Measurements from ENCODE around the gene TALDO1.

- no peak for TF ChIP-seq POLR2AphosphoS5 (IDR thresholded peaks at IDR 0.05; ENCODE audit: low read depth, low read length)
- no peak for TF ChIP-seq SIN3A (IDR thresholded peaks at IDR 0.05; ENCODE audit: borderline replicate concordance, insufficient read depth, low read length)
- no peak for TF ChIP-seq REST (IDR thresholded peaks at IDR 0.05; ENCODE audit: insufficient read depth in 1 of 2, low read depth in 2 of 2, low read length in 2 of 2)
Measured at GRCh38 chr11:723120-723883, 24.0 kb upstream of the TALDO1 start.

Data from PFSK-1 (cell line).